ENCODE data around the gene LAMA3. TPM values are rescaled to one million over a fixed set of nuclear protein-coding genes. Genes with fewer than 3 reads are reported as not detected.
"Not testable (repeated sequence)": the region's sequence is repeated elsewhere in the genome, so short reads cannot be mapped to it uniquely, and the experiment has no call there.

The LAMA3 gene
- total RNA-seq, 2 experiments from 2014 or later, result 0.07 TPM; not detected in 1

GRCh38 chr18:23712445-23712844 lies 23.2 kb downstream of the LAMA3 start:
- Mint-ChIP-seq H3K36me3 (peaks cover 2% of the 10 kb centered on the region), H3K4me1 (ENCODE audit: low read depth) (peaks cover 11% of the 10 kb centered on the region), H3K27me3 (no peaks in the 10 kb centered on the region), H3K27ac (no peak overlapping the region), H3K9me3 (peaks cover 4% of the 10 kb centered on the region), H3K4me3 (no peak overlapping the region)
- POLR2A ChIA-PET, result no interaction called here
- intact Hi-C loops (cut with micrococcal nuclease), result no loop called here
- CTCF ChIA-PET, result interaction anchor here (0.7 to 2.2 kb wide), 2 partner anchors 9 to 208 kb away, joined by 3 to 6 read pairs; no protein-coding TSS in a partner anchor
- no peak for DNase-seq

- Mint-ChIP-seq H3K9me3 (no peaks in the 10 kb centered on the region), H3K4me3 (no peak overlapping the region), H3K27ac (no peak overlapping the region), H3K4me1 (ENCODE audit: low read depth) (peaks cover 14% of the 10 kb centered on the region), H3K27me3 (no peaks in the 10 kb centered on the region), H3K36me3 (no peaks in the 10 kb centered on the region)
- intact Hi-C loops (cut with micrococcal nuclease), result no loop called here
- no peak for DNase-seq
- POLR2A ChIA-PET, result no interaction called here
- CTCF ChIA-PET, result interaction anchor here (2.3 kb wide), 1 partner anchor 11 kb away, joined by 12 read pairs; no protein-coding TSS in a partner anchor
Observed at GRCh38 chr18:23714576-23714975, 25.3 kb downstream of the LAMA3 start.

- POLR2A ChIA-PET; H3K9me3 Mint-ChIP-seq; H3K27me3 Mint-ChIP-seq; H3K27ac Mint-ChIP-seq; H3K4me3 Mint-ChIP-seq; H3K36me3 Mint-ChIP-seq; DNase-seq; CTCF ChIA-PET; intact Hi-C loops (cut with micrococcal nuclease): not testable (repeated sequence)
- peaks cover 14% of the 10 kb centered on the region for H3K4me1 Mint-ChIP-seq (ENCODE audit: low read depth)
Observed at GRCh38 chr18:23716079-23716478, 26.8 kb downstream of the LAMA3 start.

DNA sequence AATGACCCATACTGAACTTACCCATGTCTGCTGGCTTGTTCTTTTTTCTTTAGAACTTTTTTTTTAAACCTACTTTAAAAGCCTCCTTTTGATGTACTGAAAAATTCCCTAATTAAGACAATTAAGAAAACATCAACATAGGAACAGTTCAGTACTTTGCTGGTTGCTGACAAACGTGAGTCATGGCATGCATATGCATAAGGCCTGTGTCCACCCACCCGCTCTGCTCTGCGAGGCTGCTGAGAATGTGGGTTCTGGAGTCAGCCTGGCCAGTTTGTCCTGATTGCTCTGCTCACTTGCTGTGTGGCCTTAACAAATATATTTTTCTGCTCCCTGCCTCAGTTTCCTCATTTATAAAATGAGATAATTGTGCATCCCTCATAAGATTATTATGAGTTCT lies 27.3 kb downstream of the LAMA3 start:
- ChIA-PET CTCF (no interaction called here), POLR2A (no interaction called here)
- Mint-ChIP-seq H3K27me3 (no peaks in the 10 kb centered on the region), H3K36me3 (no peaks in the 10 kb centered on the region), H3K27ac (no peak overlapping the region), H3K9me3 (no peaks in the 10 kb centered on the region), H3K4me3 (no peak overlapping the region), H3K4me1 (ENCODE audit: low read depth) (peaks cover 14% of the 10 kb centered on the region)
- DNase-seq, result no peak
- intact Hi-C loops (cut with micrococcal nuclease), result no loop called here

DNA sequence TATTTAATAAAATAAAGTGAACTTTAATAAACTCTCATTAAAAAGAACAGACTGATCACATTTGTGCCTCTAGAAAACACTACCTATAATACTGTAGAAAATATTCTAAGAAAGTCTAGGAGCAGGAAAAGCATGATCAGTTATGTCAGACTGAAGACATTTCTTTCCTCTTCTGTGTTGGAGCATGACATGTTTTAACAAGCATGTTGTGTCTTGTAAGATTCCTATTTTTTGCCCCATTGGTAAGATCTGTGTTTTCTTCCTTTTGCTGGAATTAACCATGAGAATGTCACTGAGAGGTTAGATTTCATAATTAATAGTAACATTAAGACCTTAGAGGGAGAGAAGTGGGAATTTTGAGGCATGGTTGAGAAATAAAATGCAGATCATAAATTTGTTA lies 27.7 kb downstream of the LAMA3 start:
- DNase-seq, result no peak
- Mint-ChIP-seq H3K4me1 (ENCODE audit: low read depth) (peaks cover 14% of the 10 kb centered on the region), H3K9me3 (no peaks in the 10 kb centered on the region), H3K36me3 (no peaks in the 10 kb centered on the region), H3K4me3 (no peak overlapping the region), H3K27ac (no peak overlapping the region), H3K27me3 (no peaks in the 10 kb centered on the region)
- intact Hi-C loops (cut with micrococcal nuclease), result no loop called here
- ChIA-PET POLR2A (no interaction called here), CTCF (no interaction called here)

DNA sequence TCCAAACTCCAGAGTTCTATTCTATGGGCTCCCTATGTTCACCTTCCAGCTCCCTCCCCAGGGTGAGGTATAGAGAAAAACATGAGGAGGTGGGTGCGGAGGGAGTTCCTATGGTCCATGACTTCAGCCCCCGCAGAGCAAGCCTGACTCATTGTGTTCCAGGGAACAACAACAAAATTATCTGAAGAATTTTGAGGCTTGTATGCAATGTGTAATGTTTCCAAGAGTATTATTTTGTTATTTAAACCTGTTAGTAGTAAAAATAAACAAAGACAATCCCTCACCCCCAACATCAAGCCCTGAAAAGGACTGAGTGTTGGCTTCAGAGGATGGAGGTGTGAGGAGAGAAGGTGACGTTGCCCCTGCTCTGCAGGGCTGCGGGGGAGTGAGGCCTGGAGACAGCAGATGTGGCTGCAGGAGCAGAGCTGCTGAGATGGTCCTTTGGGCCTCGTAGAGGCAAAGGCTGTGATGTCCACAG lies 29.0 kb downstream of the LAMA3 start:
- H3K4me3 Mint-ChIP-seq, result no peak overlapping the region
- no peak for DNase-seq
- H3K27me3 Mint-ChIP-seq, result no peaks in the 10 kb centered on the region
- H3K9me3 Mint-ChIP-seq, result no peaks in the 10 kb centered on the region
- ChIA-PET POLR2A (no interaction called here), CTCF (no interaction called here)
- peaks cover 4% of the 10 kb centered on the region for H3K4me1 Mint-ChIP-seq (ENCODE audit: low read depth)
- H3K27ac Mint-ChIP-seq, result no peak overlapping the region
- intact Hi-C loops (cut with micrococcal nuclease), result no loop called here
- no peaks in the 10 kb centered on the region for H3K36me3 Mint-ChIP-seq

- H3K27me3 Mint-ChIP-seq, result no peaks in the 10 kb centered on the region
- no peaks in the 10 kb centered on the region for H3K36me3 Mint-ChIP-seq
- H3K4me1 Mint-ChIP-seq (ENCODE audit: low read depth), result peaks cover 3% of the 10 kb centered on the region
- intact Hi-C loops (cut with micrococcal nuclease), result no loop called here
- DNase-seq, result no peak
- ChIA-PET CTCF (interaction anchor here (1.4 kb wide), 1 partner anchor 16 kb away, joined by 5 read pairs; no protein-coding TSS in a partner anchor), POLR2A (no interaction called here)
- H3K4me3 Mint-ChIP-seq, result no peak overlapping the region
- H3K9me3 Mint-ChIP-seq, result no peaks in the 10 kb centered on the region
- H3K27ac Mint-ChIP-seq, result no peak overlapping the region
Observed at GRCh38 chr18:23718731-23719130, 29.5 kb downstream of the LAMA3 start.

DNA sequence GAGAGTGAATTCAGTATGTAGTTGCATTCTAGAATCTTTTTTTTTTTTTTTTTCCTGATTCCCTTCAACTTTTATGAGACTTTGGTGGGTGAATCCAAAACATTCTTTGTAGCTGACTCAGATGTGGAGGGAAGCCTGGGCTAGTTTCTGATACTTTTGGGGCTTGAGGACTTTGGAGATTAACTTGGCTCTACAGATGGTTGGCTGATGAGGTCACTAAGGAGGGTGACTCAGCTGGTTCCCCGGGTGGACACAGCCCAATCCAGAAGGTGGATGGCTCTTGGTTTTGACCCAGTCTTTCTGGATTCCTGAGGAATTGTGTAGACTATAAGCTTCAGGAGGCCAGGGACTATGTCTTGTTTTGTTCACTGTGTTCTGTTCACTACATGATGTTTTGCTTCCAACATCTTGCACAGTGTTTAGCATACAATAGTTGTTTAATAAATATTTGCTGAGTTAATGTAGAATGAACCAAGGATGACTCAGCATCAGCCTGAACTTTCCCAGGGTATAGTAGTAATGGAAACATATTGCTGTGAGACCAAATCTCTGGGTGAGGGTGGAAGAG lies 30.5 kb downstream of the LAMA3 start:
- DNase-seq, result no peak
- intact Hi-C loops (cut with micrococcal nuclease), result no loop called here
- H3K36me3 Mint-ChIP-seq, result no peaks in the 10 kb centered on the region
- no peak overlapping the region for H3K27ac Mint-ChIP-seq
- H3K4me3 Mint-ChIP-seq, result no peak overlapping the region
- H3K27me3 Mint-ChIP-seq, result peaks cover under 1% of the 10 kb centered on the region
- ChIA-PET CTCF (interaction anchor here (0.7 to 1.4 kb wide), 3 partner anchors 9 to 206 kb away, joined by 3 to 6 read pairs (median 5); no protein-coding TSS in a partner anchor), POLR2A (no interaction called here)
- peaks cover 3% of the 10 kb centered on the region for H3K4me1 Mint-ChIP-seq (ENCODE audit: low read depth)
- H3K9me3 Mint-ChIP-seq, result no peaks in the 10 kb centered on the region

- no peaks in the 10 kb centered on the region for H3K9me3 Mint-ChIP-seq
- intact Hi-C loops (cut with micrococcal nuclease), result no loop called here
- no peak for DNase-seq
- H3K36me3 Mint-ChIP-seq, result no peaks in the 10 kb centered on the region
- H3K4me3 Mint-ChIP-seq, result no peak overlapping the region
- H3K4me1 Mint-ChIP-seq (ENCODE audit: low read depth), result peaks cover 3% of the 10 kb centered on the region
- ChIA-PET CTCF (no interaction called here), POLR2A (interaction anchor here (0.6 kb wide), 2 partner anchors 104 to 453 kb away, joined by 3 read pairs; no protein-coding TSS in a partner anchor)
- no peak overlapping the region for H3K27ac Mint-ChIP-seq
- peaks cover 2% of the 10 kb centered on the region for H3K27me3 Mint-ChIP-seq
Observed at GRCh38 chr18:23721696-23722480, 32.6 kb downstream of the LAMA3 start.

GRCh38 chr18:23722646-23723045 lies 33.4 kb downstream of the LAMA3 start:
- ChIA-PET POLR2A (interaction anchor here (0.6 kb wide), 1 partner anchor 454 kb away, joined by 3 read pairs; no protein-coding TSS in a partner anchor), CTCF (no interaction called here)
- Mint-ChIP-seq H3K9me3 (no peaks in the 10 kb centered on the region), H3K4me1 (ENCODE audit: low read depth) (peaks cover 3% of the 10 kb centered on the region), H3K36me3 (no peaks in the 10 kb centered on the region), H3K27me3 (peaks cover 2% of the 10 kb centered on the region), H3K27ac (no peak overlapping the region), H3K4me3 (no peak overlapping the region)
- intact Hi-C loops (cut with micrococcal nuclease), result no loop called here
- no peak for DNase-seq

GRCh38 chr18:23723121-23723520 lies 33.9 kb downstream of the LAMA3 start:
- ChIA-PET CTCF (no interaction called here), POLR2A (no interaction called here)
- Mint-ChIP-seq H3K27me3 (peaks cover 2% of the 10 kb centered on the region), H3K4me3 (no peak overlapping the region), H3K36me3 (no peaks in the 10 kb centered on the region), H3K27ac (no peak overlapping the region), H3K9me3 (no peaks in the 10 kb centered on the region), H3K4me1 (ENCODE audit: low read depth) (no peaks in the 10 kb centered on the region)
- intact Hi-C loops (cut with micrococcal nuclease), result no loop called here
- no peak for DNase-seq

- H3K9me3 Mint-ChIP-seq, result no peaks in the 10 kb centered on the region
- H3K36me3 Mint-ChIP-seq, result no peaks in the 10 kb centered on the region
- CTCF ChIA-PET, result no interaction called here
- peaks cover 2% of the 10 kb centered on the region for H3K27me3 Mint-ChIP-seq
- no peak for DNase-seq
- H3K4me3 Mint-ChIP-seq, result no peak overlapping the region
- H3K4me1 Mint-ChIP-seq (ENCODE audit: low read depth), result no peaks in the 10 kb centered on the region
- no peak overlapping the region for H3K27ac Mint-ChIP-seq
- intact Hi-C loops (cut with micrococcal nuclease), result no loop called here
- POLR2A ChIA-PET, result no interaction called here
Observed at GRCh38 chr18:23724681-23725080, 35.4 kb downstream of the LAMA3 start.

DNA sequence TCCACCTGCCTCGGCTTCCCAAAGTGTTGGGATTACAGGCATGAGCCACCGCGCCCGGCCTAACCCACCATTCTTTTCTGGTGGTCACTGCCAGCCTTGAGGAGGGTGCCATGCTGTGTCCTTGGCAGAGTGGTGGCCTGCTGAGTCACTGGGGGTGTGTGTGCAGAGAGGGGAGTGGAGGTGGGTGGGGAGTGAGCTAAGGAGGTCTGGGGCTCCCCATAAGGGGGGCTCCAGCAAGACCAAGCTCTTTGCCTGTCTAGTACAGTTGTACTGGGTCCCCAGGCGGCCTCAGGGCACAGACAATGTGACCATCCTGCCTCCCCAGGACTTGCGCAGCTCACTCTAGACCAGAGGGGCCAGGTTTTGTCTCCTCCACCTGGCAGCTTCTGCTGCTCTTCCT lies 36.1 kb downstream of the LAMA3 start:
- no peak overlapping the region for H3K27ac Mint-ChIP-seq
- no peaks in the 10 kb centered on the region for H3K4me1 Mint-ChIP-seq (ENCODE audit: low read depth)
- DNase-seq, result no peak
- ChIA-PET POLR2A (no interaction called here), CTCF (no interaction called here)
- intact Hi-C loops (cut with micrococcal nuclease), result no loop called here
- H3K36me3 Mint-ChIP-seq, result no peaks in the 10 kb centered on the region
- no peak overlapping the region for H3K4me3 Mint-ChIP-seq
- no peaks in the 10 kb centered on the region for H3K9me3 Mint-ChIP-seq
- H3K27me3 Mint-ChIP-seq, result peaks cover 2% of the 10 kb centered on the region
